Left ventricle myocardium inferior (tissue), 1 donor: ENCODE measurements around the gene FPR2. TPM values are rescaled to one million over a fixed set of nuclear protein-coding genes. Genes with fewer than 3 reads are reported as not detected.
A peak's percentile ranks its signal among the peaks of the same experiment; 100 is the strongest.

Experiments used
- DNase-seq: peaks from one replicate; pipeline ENCODE4 v3.0.0-alpha.2; 2020
- H3K27ac ChIP-seq: fragments of 200-600 bp; replicated peaks from 2 replicates; pipeline ENCODE4 v1.8.0; 2021
- H3K27me3 ChIP-seq: fragments of 200-600 bp; 2 replicates; pipeline ENCODE4 v1.8.0; 2021; ENCODE audit warnings: low read depth
- H3K36me3 ChIP-seq: fragments of 200-600 bp; 2 replicates; pipeline ENCODE4 v1.8.0; 2021
- H3K4me1 ChIP-seq: fragments of 200-600 bp; 2 replicates; pipeline ENCODE4 v1.8.0; 2021
- H3K4me3 ChIP-seq: fragments of 200-600 bp; 2 replicates; pipeline ENCODE4 v1.8.0; 2021; ENCODE audit warnings: mild to moderate bottlenecking, moderate library complexity
- H3K9me3 ChIP-seq: fragments of 200-600 bp; replicated peaks from 2 replicates; pipeline ENCODE4 v1.8.0; 2021
- intact Hi-C: fragments of 100-400 bp; cut with micrococcal nuclease; formaldehyde crosslinking; loops from one replicate; pipeline ENCODE4 v1.11.0; 2022
- total RNA-seq: library from RNA; stranded (reverse); fragmentation: NEBNext Ultra II Directional; extraction: Animal tissue kit (Norgen Biotek cat#: 25700); gene quantifications from one replicate; pipeline ENCODE4 v1.2.1, GENCODE V29; 2021
- TF ChIP-seq, protein P1 (sequence below): fragments of 200-600 bp; IDR thresholded peaks from 2 replicates; pipeline ENCODE4 v1.8.0; 2021; ENCODE audit warnings: antibody characterized with exemption, mild to moderate bottlenecking, borderline replicate concordance
- donor health status: DM: no; HTN: yes; CAD: no; lungs with severe emphysema.

The FPR2 gene
- total RNA-seq, 1 donor from 2014 or later, result 0.74 TPM

DNA sequence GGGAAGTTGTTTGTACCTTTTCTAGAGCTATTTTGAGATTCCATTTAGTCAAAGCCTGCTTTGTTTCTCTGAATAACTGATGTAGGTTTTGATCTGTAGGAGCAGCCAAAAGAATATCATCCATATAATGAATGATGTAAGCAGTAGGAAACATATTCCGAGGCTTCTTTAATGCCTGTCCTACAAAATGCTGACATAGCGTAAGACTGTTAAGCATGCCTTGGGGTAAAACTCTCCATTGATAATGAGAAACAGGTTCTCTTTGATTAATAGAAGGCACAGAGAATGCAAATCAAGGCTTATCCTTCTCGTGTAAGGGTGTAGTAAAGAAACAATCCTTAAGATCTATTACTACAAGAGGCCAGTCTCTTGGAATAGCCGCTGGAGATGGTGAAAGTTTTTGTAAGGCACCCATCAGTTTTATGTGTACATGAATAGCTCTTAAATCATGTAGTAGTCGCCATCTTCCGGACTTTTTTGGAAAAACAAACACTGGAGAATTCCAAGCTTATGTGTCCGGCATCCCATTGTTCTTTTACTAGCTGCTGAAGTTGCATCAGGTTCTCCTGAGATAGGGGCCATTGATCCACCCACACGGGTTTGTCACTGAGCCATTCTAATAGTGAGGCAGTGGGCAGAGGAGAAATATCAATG, 47.5 kb downstream of the FPR2 start:
- TF ChIP-seq, protein P1, sequence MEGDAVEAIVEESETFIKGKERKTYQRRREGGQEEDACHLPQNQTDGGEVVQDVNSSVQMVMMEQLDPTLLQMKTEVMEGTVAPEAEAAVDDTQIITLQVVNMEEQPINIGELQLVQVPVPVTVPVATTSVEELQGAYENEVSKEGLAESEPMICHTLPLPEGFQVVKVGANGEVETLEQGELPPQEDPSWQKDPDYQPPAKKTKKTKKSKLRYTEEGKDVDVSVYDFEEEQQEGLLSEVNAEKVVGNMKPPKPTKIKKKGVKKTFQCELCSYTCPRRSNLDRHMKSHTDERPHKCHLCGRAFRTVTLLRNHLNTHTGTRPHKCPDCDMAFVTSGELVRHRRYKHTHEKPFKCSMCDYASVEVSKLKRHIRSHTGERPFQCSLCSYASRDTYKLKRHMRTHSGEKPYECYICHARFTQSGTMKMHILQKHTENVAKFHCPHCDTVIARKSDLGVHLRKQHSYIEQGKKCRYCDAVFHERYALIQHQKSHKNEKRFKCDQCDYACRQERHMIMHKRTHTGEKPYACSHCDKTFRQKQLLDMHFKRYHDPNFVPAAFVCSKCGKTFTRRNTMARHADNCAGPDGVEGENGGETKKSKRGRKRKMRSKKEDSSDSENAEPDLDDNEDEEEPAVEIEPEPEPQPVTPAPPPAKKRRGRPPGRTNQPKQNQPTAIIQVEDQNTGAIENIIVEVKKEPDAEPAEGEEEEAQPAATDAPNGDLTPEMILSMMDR, result peak; percentile 42
- peaks cover 47% of the 10 kb centered on the region for H3K4me1 ChIP-seq
- DNase-seq, result no peak

DNA sequence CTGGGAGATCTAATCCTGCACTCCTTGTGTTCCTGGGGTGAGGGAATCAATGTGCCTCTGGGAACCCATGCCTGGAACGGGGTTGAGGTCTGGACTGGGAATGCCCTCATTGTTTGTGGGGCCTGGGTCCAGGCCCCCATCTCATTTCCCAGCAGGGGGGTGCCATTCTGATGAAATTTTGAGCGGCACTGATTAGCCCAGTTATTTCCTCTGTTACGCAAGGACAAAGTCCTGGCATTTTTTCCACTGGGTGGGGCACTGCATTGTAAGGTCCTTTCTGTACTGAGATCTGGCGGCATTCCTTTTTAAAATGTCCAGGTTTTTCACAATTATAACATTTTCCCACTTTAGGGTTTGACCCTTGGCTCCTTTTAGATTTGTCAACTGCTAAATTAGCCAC, 48.8 kb downstream of the FPR2 start:
- peaks cover 34% of the 10 kb centered on the region for H3K4me1 ChIP-seq
- H3K27me3 ChIP-seq, result no peaks in the 10 kb centered on the region
- intact Hi-C loops, result no loop called here
- no peak for DNase-seq
- peak overlapping the region; percentile 43 for H3K27ac ChIP-seq
- no peaks in the 10 kb centered on the region for H3K9me3 ChIP-seq
- TF ChIP-seq, protein P1, result no peak
- H3K36me3 ChIP-seq, result no peaks in the 10 kb centered on the region
- no peak overlapping the region for H3K4me3 ChIP-seq

More for the DNA sequence above, 47.5 kb downstream of the FPR2 start:
- Histone ChIP-seq H3K27me3 (no peaks in the 10 kb centered on the region), H3K36me3 (no peaks in the 10 kb centered on the region), H3K27ac (no peak overlapping the region), H3K9me3 (no peaks in the 10 kb centered on the region), H3K4me3 (no peak overlapping the region)
- intact Hi-C loops, result no loop called here

DNA sequence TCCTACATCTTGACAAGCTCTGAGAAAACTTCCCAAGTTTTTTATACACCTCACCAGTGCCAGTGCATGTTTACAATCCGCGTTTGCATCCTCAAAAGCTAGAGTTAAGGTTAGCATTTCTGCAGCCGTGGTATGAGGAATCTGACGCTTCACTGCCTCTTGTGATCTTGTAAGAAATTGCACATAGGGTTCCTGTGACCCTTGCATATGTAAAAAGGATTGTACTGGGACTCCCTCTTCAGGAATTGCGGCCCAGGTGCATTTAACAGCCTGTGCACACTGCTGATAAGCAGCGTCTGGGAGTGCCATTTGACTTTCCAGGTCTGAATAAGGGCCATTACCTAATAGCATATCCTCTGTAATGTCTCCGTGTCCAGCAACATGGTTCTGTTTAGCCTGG, 49.2 kb downstream of the FPR2 start:
- Histone ChIP-seq H3K4me1 (peaks cover 30% of the 10 kb centered on the region), H3K4me3 (no peak overlapping the region), H3K9me3 (no peaks in the 10 kb centered on the region), H3K27ac (peak overlapping the region; percentile 43), H3K36me3 (no peaks in the 10 kb centered on the region), H3K27me3 (no peaks in the 10 kb centered on the region)
- TF ChIP-seq, protein P1, result peak; percentile 62
- no peak for DNase-seq
- intact Hi-C loops, result no loop called here

- Histone ChIP-seq H3K27me3 (no peaks in the 10 kb centered on the region), H3K36me3 (no peaks in the 10 kb centered on the region), H3K4me1 (peaks cover 29% of the 10 kb centered on the region), H3K9me3 (no peaks in the 10 kb centered on the region), H3K4me3 (no peak overlapping the region), H3K27ac (no peak overlapping the region)
- TF ChIP-seq, protein P1, result no peak
- peak; percentile 39 for DNase-seq
- intact Hi-C loops, result no loop called here
Measured at GRCh38 chr19:51811344-51811743, 50.4 kb downstream of the FPR2 start.

DNA sequence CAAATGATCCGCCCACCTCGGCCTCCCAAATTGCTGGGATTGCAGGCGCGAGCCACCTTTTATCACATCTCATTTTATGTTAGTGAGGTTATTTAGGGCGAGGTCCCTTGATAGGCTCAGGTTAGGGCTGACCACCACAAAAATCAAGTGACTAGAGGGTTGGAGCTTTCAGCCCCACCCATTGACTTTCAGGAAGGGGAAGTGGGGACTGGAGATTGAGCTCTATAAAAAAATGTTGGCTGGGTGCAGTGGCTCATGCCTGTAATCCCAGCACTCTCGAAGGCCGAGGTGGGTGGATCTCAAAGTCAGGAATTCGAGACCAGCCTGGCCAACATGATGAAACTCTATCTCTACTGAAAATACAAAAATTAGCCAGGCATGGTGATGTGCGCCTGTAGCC, 54.1 kb downstream of the FPR2 start:
- Histone ChIP-seq H3K4me1 (peaks cover 6% of the 10 kb centered on the region), H3K27me3 (no peaks in the 10 kb centered on the region), H3K27ac (no peak overlapping the region), H3K36me3 (no peaks in the 10 kb centered on the region), H3K4me3 (no peak overlapping the region), H3K9me3 (no peaks in the 10 kb centered on the region)
- TF ChIP-seq, protein P1, result no peak
- intact Hi-C loops, result no loop called here
- no peak for DNase-seq
